H1 (cell line): ENCODE data around the gene SLC26A8. TPM values are rescaled to one million over a fixed set of nuclear protein-coding genes. Genes with fewer than 3 reads are reported as not detected.

Source experiments
- ATF2 ChIP-seq: IDR thresholded peaks from 2 replicates; pipeline ENCODE4 v1.6.1; 2012; ENCODE audit warnings: low read length, inconsistent platforms
- BACH1 ChIP-seq: IDR thresholded peaks from 2 replicates; pipeline ENCODE4 v1.6.1; 2012; ENCODE audit warnings: low read length, improper control_type of control experiment
- CBX5 ChIP-seq: fragments of 300-800, 300-1000 bp; sonication (generic); IDR thresholded peaks from 2 replicates; pipeline ENCODE4 v1.7.1; 2016; ENCODE audit warnings: antibody characterized with exemption, low read length, low read depth
- CHD1 ChIP-seq: IDR thresholded peaks from 2 replicates; pipeline ENCODE4 v1.6.1; 2012; ENCODE audit warnings: low read depth, low read length, improper control_type of control experiment
- CTBP2 ChIP-seq: IDR thresholded peaks from 2 replicates; pipeline ENCODE4 v1.7.0; 2011; ENCODE audit warnings: borderline replicate concordance, mild to moderate bottlenecking, moderate library complexity, mixed read lengths, low read length; ENCODE audit not compliant: insufficient read depth, insufficient read length
- GABPA ChIP-seq: IDR thresholded peaks from 2 replicates; pipeline ENCODE4 v1.6.1; 2011; ENCODE audit warnings: mild to moderate bottlenecking, low read length, moderate library complexity, borderline replicate concordance; ENCODE audit not compliant: insufficient read depth
- JUN ChIP-seq: IDR thresholded peaks from 2 replicates; pipeline ENCODE4 v1.6.1; 2011; ENCODE audit warnings: low read depth, mild to moderate bottlenecking, improper control_type of control experiment, low read length
- KDM5A ChIP-seq: fragments of 200-600 bp; IDR thresholded peaks from 2 replicates; pipeline ENCODE4 v1.7.1; 2012; ENCODE audit warnings: mild to moderate bottlenecking, low read length, inconsistent platforms, mixed read lengths
- NANOG ChIP-seq: IDR thresholded peaks from 2 replicates; pipeline ENCODE4 v1.6.1; 2011; ENCODE audit warnings: low read length, low read depth, mild to moderate bottlenecking, inconsistent platforms; ENCODE audit not compliant: insufficient read depth, poor library complexity, severe bottlenecking
- POU5F1 ChIP-seq: IDR thresholded peaks from 2 replicates; pipeline ENCODE4 v1.6.1; 2011; ENCODE audit warnings: low read depth, mild to moderate bottlenecking, low read length, moderate library complexity
- RAD21 ChIP-seq, 2 experiments: IDR thresholded peaks in 1 of 2; conservative IDR thresholded peaks in 1 of 2; 2 replicates each; pipeline ENCODE4 v1.6.1; 2011; ENCODE audit warnings: low read depth in 2 of 2, low read length in 2 of 2, improper control_type of control experiment in 1 of 2, inconsistent platforms in 1 of 2, mild to moderate bottlenecking in 1 of 2, moderate library complexity in 1 of 2
- RXRA ChIP-seq: IDR thresholded peaks from 2 replicates; pipeline ENCODE4 v1.6.1; 2011; ENCODE audit warnings: low read depth, mild to moderate bottlenecking, low read length, moderate library complexity; ENCODE audit not compliant: insufficient read depth
- SIRT6 ChIP-seq: IDR thresholded peaks from one replicate; pipeline ENCODE4 v1.7.1; 2012; ENCODE audit warnings: low read length, inconsistent platforms
- TCF12 ChIP-seq: IDR thresholded peaks from 2 replicates; pipeline ENCODE4 v1.6.1; 2011; ENCODE audit warnings: low read depth, mild to moderate bottlenecking, low read length
- TEAD4 ChIP-seq: IDR thresholded peaks from 2 replicates; pipeline ENCODE4 v1.6.1; 2012; ENCODE audit warnings: low read depth, low read length, inconsistent platforms, mixed read lengths
- YY1 ChIP-seq: IDR thresholded peaks from 2 replicates; pipeline ENCODE4 v1.6.1; 2011; ENCODE audit warnings: low read depth, mild to moderate bottlenecking, low read length
- polyA plus RNA-seq, 7 experiments: library from polyadenylated mRNA; depleted of rRNA in 3 of 7; stranded (reverse) in 5 of 7; unstranded in 2 of 7; fragments of >200 nt in 5 of 7; fragments of 200-250 nt in 2 of 7; gene quantifications; 1 replicate in 5 of 7; 2 replicates in 1 of 7; 4 replicates in 1 of 7; pipeline versions ENCODE4 v1.2.1 to v1.2.3, GENCODE V29; 2011 to 2013; ENCODE audit warnings: missing spikeins in 2 of 7, mixed read lengths in 2 of 7
- total RNA-seq: library from RNA; stranded (reverse); fragmentation: NEBNext Ultra II Directional; extraction: Animal tissue kit (Norgen Biotek cat#: 25700); gene quantifications from 2 replicates; pipeline ENCODE4 v1.2.1, GENCODE V29; 2021
- TF ChIP-seq, protein P1 (sequence below): IDR thresholded peaks from 2 replicates; pipeline ENCODE4 v1.6.1; 2012; ENCODE audit warnings: inconsistent platforms
- TF ChIP-seq, protein P2 (sequence below), 3 experiments: IDR thresholded peaks; 1 replicate in 2 of 3; 2 replicates in 1 of 3; pipeline versions ENCODE4 v1.5.1 to v1.6.1; 2011; ENCODE audit warnings: low read length in 3 of 3, mild to moderate bottlenecking in 3 of 3, inconsistent platforms in 2 of 3, low read depth in 1 of 3, moderate library complexity in 1 of 3; ENCODE audit not compliant: insufficient read depth in 1 of 3; ENCODE audit errors: control extremely low read depth in 1 of 3
- TF ChIP-seq, protein P3 (sequence below): IDR thresholded peaks from 2 replicates; pipeline ENCODE4 v1.6.1; 2011; ENCODE audit warnings: low read depth, mild to moderate bottlenecking, low read length; ENCODE audit not compliant: insufficient read depth

Gene SLC26A8
- total and polyA plus RNA-seq, 2 of the 8 experiments (the other 6 are each of a cell fraction or from before 2014, with no cell fraction given): 0.56 to 0.57 TPM

DNA sequence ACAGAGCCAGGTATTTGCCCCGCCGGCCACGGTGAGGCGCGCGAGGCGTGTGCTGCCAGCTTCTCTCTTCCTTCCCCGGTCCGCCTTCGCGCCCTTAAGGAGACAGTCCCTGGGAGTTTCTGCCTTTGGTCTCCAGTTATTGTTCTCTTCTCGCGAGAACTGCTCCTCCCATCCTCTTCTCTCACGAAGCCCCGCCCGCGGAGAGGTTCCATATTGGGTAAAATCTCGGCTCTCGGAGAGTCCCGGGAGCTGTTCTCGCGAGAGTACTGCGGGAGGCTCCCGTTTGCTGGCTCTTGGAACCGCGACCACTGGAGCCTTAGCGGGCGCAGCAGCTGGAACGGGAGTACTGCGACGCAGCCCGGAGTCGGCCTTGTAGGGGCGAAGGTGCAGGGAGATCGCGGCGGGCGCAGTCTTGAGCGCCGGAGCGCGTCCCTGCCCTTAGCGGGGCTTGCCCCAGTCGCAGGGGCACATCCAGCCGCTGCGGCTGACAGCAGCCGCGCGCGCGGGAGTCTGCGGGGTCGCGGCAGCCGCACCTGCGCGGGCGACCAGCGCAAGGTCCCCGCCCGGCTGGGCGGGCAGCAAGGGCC lies 3.2 kb upstream of the SLC26A8 start, which contains the start of gene MAPK14 (continued):
- TF ChIP-seq RAD21 (IDR thresholded peaks at IDR 0.05 in 1 of 2, conservative IDR thresholded peaks at IDR 0.05 in 1 of 2; ENCODE audit: low read depth in 2 of 2, low read length in 2 of 2): peak; percentile 79 to 81
- TF ChIP-seq JUN: no peak
- no peak for TF ChIP-seq CBX5
- no peak for TF ChIP-seq CTBP2
- TF ChIP-seq BACH1: peak; percentile 73; the same call in 1 of the 2 replicates
- TF ChIP-seq POU5F1: no peak
- peak; percentile 93 for TF ChIP-seq ATF2
- TF ChIP-seq, protein P1, sequence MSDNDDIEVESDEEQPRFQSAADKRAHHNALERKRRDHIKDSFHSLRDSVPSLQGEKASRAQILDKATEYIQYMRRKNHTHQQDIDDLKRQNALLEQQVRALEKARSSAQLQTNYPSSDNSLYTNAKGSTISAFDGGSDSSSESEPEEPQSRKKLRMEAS: no peak; the same call in 1 of the 2 replicates
- TF ChIP-seq, protein P2, sequence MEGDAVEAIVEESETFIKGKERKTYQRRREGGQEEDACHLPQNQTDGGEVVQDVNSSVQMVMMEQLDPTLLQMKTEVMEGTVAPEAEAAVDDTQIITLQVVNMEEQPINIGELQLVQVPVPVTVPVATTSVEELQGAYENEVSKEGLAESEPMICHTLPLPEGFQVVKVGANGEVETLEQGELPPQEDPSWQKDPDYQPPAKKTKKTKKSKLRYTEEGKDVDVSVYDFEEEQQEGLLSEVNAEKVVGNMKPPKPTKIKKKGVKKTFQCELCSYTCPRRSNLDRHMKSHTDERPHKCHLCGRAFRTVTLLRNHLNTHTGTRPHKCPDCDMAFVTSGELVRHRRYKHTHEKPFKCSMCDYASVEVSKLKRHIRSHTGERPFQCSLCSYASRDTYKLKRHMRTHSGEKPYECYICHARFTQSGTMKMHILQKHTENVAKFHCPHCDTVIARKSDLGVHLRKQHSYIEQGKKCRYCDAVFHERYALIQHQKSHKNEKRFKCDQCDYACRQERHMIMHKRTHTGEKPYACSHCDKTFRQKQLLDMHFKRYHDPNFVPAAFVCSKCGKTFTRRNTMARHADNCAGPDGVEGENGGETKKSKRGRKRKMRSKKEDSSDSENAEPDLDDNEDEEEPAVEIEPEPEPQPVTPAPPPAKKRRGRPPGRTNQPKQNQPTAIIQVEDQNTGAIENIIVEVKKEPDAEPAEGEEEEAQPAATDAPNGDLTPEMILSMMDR (IDR thresholded peaks at IDR 0.05; ENCODE audit: control extremely low read depth in 1 of 3, insufficient read depth in 1 of 3, low read depth in 1 of 3, low read length in 3 of 3): peak; percentile 68 to 88 (median 86)
- no peak for TF ChIP-seq TCF12
- TF ChIP-seq, protein P3, sequence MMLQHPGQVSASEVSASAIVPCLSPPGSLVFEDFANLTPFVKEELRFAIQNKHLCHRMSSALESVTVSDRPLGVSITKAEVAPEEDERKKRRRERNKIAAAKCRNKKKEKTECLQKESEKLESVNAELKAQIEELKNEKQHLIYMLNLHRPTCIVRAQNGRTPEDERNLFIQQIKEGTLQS: no peak
- no peak for TF ChIP-seq NANOG
- TF ChIP-seq RXRA: no peak
- TF ChIP-seq KDM5A: no peak; the same call in 1 of the 2 replicates
- TF ChIP-seq TEAD4: no peak
- TF ChIP-seq YY1: 0 out of 2 replicates have a peak, but pooled peaks have one; percentile 15
- TF ChIP-seq GABPA: no peak
- TF ChIP-seq SIRT6: no peak
- TF ChIP-seq CHD1: no peak
